Activated naive CD4-positive, alpha-beta T cell treated with anti-CD3 and anti-CD28 coated beads, Interleukin-2, amount 50 U/mL, for 24 hours (primary cell): ENCODE results near the gene HRCT1.
A peak's percentile ranks its signal among the peaks of the same experiment; 100 is the strongest.

Experiments
- H3K27ac Mint-ChIP-seq: one replicate; pipeline ENCODE4 v1.8.0; 2021; ENCODE audit warnings: mild to moderate bottlenecking, mixed read lengths
- H3K27me3 Mint-ChIP-seq: one replicate; pipeline ENCODE4 v1.8.0; 2021; ENCODE audit warnings: mixed read lengths
- H3K36me3 Mint-ChIP-seq: one replicate; pipeline ENCODE4 v1.8.0; 2021; ENCODE audit warnings: mixed read lengths
- H3K4me1 Mint-ChIP-seq: one replicate; pipeline ENCODE4 v1.8.0; 2021; ENCODE audit warnings: mixed read lengths
- H3K4me3 Mint-ChIP-seq: one replicate; pipeline ENCODE4 v1.8.0; 2021; ENCODE audit warnings: mild to moderate bottlenecking, mixed read lengths
- H3K9me3 Mint-ChIP-seq: one replicate; pipeline ENCODE4 v1.8.0; 2021; ENCODE audit warnings: mixed read lengths

The HRCT1 gene

GRCh38 chr9:35942286-35942685 is 36.3 kb downstream of the HRCT1 start:
- H3K27ac Mint-ChIP-seq = no peak overlapping the region
- H3K36me3 Mint-ChIP-seq = no peaks in the 10 kb centered on the region
- H3K4me3 Mint-ChIP-seq = no peak overlapping the region
- H3K9me3 Mint-ChIP-seq = no peaks in the 10 kb centered on the region
- H3K27me3 Mint-ChIP-seq = no peaks in the 10 kb centered on the region
- H3K4me1 Mint-ChIP-seq = peaks cover 87% of the 10 kb centered on the region

- Mint-ChIP-seq H3K4me1 (peaks cover 76% of the 10 kb centered on the region), H3K4me3 (peak overlapping the region; percentile 34), H3K27ac (peak overlapping the region; percentile 79), H3K27me3 (no peaks in the 10 kb centered on the region), H3K9me3 (no peaks in the 10 kb centered on the region), H3K36me3 (no peaks in the 10 kb centered on the region)
These were observed 38.2 kb downstream of the HRCT1 start for GRCh38 chr9:35944173-35944572.

- no peaks in the 10 kb centered on the region for H3K27me3 Mint-ChIP-seq
- no peaks in the 10 kb centered on the region for H3K9me3 Mint-ChIP-seq
- no peaks in the 10 kb centered on the region for H3K36me3 Mint-ChIP-seq
- H3K27ac Mint-ChIP-seq = no peak overlapping the region
- peaks cover 75% of the 10 kb centered on the region for H3K4me1 Mint-ChIP-seq
- no peak overlapping the region for H3K4me3 Mint-ChIP-seq
These were observed 38.8 kb downstream of the HRCT1 start for GRCh38 chr9:35944841-35945240.

- no peaks in the 10 kb centered on the region for H3K27me3 Mint-ChIP-seq
- no peaks in the 10 kb centered on the region for H3K9me3 Mint-ChIP-seq
- H3K4me1 Mint-ChIP-seq = peaks cover 68% of the 10 kb centered on the region
- no peaks in the 10 kb centered on the region for H3K36me3 Mint-ChIP-seq
- peak overlapping the region; percentile 39 for H3K4me3 Mint-ChIP-seq
- peak overlapping the region; percentile 21 for H3K27ac Mint-ChIP-seq
These were observed 39.5 kb downstream of the HRCT1 start for GRCh38 chr9:35945341-35946018.

GRCh38 chr9:35948451-35948850 is 42.4 kb downstream of the HRCT1 start:
- H3K27me3 Mint-ChIP-seq = no peaks in the 10 kb centered on the region
- no peak overlapping the region for H3K4me3 Mint-ChIP-seq
- H3K27ac Mint-ChIP-seq = no peak overlapping the region
- peaks cover 40% of the 10 kb centered on the region for H3K4me1 Mint-ChIP-seq
- H3K9me3 Mint-ChIP-seq = no peaks in the 10 kb centered on the region
- H3K36me3 Mint-ChIP-seq = no peaks in the 10 kb centered on the region

GRCh38 chr9:35948901-35949318 is 42.9 kb downstream of the HRCT1 start:
- H3K9me3 Mint-ChIP-seq = no peaks in the 10 kb centered on the region
- no peak overlapping the region for H3K27ac Mint-ChIP-seq
- no peak overlapping the region for H3K4me3 Mint-ChIP-seq
- H3K36me3 Mint-ChIP-seq = no peaks in the 10 kb centered on the region
- peaks cover 35% of the 10 kb centered on the region for H3K4me1 Mint-ChIP-seq
- H3K27me3 Mint-ChIP-seq = no peaks in the 10 kb centered on the region

GRCh38 chr9:35951736-35952135 is 45.7 kb downstream of the HRCT1 start:
- Mint-ChIP-seq H3K27me3 (no peaks in the 10 kb centered on the region), H3K36me3 (no peaks in the 10 kb centered on the region), H3K27ac (no peak overlapping the region), H3K9me3 (no peaks in the 10 kb centered on the region), H3K4me3 (no peak overlapping the region), H3K4me1 (peaks cover 17% of the 10 kb centered on the region)

GRCh38 chr9:35952526-35953191 is 46.7 kb downstream of the HRCT1 start:
- no peak overlapping the region for H3K27ac Mint-ChIP-seq
- no peaks in the 10 kb centered on the region for H3K27me3 Mint-ChIP-seq
- no peaks in the 10 kb centered on the region for H3K36me3 Mint-ChIP-seq
- H3K4me3 Mint-ChIP-seq = no peak overlapping the region
- peaks cover 17% of the 10 kb centered on the region for H3K4me1 Mint-ChIP-seq
- no peaks in the 10 kb centered on the region for H3K9me3 Mint-ChIP-seq

- Mint-ChIP-seq H3K4me3 (no peak overlapping the region), H3K4me1 (peaks cover 6% of the 10 kb centered on the region), H3K36me3 (no peaks in the 10 kb centered on the region), H3K27me3 (no peaks in the 10 kb centered on the region), H3K9me3 (no peaks in the 10 kb centered on the region), H3K27ac (no peak overlapping the region)
These were observed 49.0 kb downstream of the HRCT1 start for GRCh38 chr9:35954942-35955546.

- no peaks in the 10 kb centered on the region for H3K27me3 Mint-ChIP-seq
- no peaks in the 10 kb centered on the region for H3K36me3 Mint-ChIP-seq
- H3K27ac Mint-ChIP-seq = no peak overlapping the region
- peaks cover 6% of the 10 kb centered on the region for H3K4me1 Mint-ChIP-seq
- no peak overlapping the region for H3K4me3 Mint-ChIP-seq
- H3K9me3 Mint-ChIP-seq = no peaks in the 10 kb centered on the region
These were observed 50.6 kb downstream of the HRCT1 start for GRCh38 chr9:35956651-35957050.
